Measurements from ENCODE around the gene XIRP1.

DNA sequence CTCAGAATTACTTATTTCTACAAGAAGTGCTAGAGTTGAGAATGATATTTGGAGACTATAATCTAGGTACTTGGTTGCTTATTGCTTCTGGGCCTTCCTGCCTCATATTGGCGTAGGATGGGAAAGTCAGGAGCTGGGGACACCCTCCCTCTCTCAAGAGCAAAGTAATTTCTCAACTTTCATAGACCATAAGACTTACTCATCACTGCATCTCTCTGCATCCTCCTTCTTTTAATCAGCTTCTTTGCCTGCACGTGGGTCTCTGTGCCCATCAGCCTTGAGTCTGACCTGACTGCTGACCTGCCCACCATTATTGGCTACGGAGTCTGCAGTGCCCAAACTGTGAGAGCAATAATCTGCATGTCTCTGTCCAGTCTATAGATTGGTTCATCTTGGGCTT lies 27.3 kb upstream of the XIRP1 start:
- no peak for TF ChIP-seq POLR2A (IDR thresholded peaks at IDR 0.05; ENCODE audit: low read depth, low read length)
- TF ChIP-seq POLR2AphosphoS5 (IDR thresholded peaks at IDR 0.05; ENCODE audit: low read depth, low read length): no peak
- no peak for TF ChIP-seq SPI1 (IDR thresholded peaks at IDR 0.05; ENCODE audit: low read depth, low read length)
- no peak for TF ChIP-seq PAX5 (IDR thresholded peaks at IDR 0.05; ENCODE audit: insufficient read depth, low read length, severe bottlenecking)

Data from GM12891 (cell line).